ENCODE measurements around the gene OSBPL6. TPM values are rescaled to one million over a fixed set of nuclear protein-coding genes. Genes with fewer than 3 reads are reported as not detected.

Gene OSBPL6
- total and polyA plus RNA-seq, 2 donors (not counting 1 experiment from before 2014, with no cell fraction given): 0.06 TPM; not detected in 1

- no peaks in the 10 kb centered on the region for H3K79me2 ChIP-seq (ENCODE audit: control insufficient read depth, insufficient read depth, low read length)
- no peaks in the 10 kb centered on the region for H3K9me3 ChIP-seq (ENCODE audit: control extremely low read depth in 1 of 3, control insufficient read depth in 2 of 3, insufficient read depth in 1 of 3, low read length in 2 of 3)
- Mint-ChIP-seq H3K27me3 (peaks cover 47% of the 10 kb centered on the region), H3K4me3 (no peak overlapping the region), H3K4me1 (no peaks in the 10 kb centered on the region), H3K27ac (no peak overlapping the region), H3K9me3 (ENCODE audit: insufficient read depth) (no peaks in the 10 kb centered on the region)
- no peak overlapping the region for H2AFZ ChIP-seq (ENCODE audit: insufficient read depth, low read depth, low read length, poor library complexity, severe bottlenecking)
- H3K4me3 ChIP-seq (ENCODE audit: control extremely low read depth in 1 of 5, extremely low read depth in 1 of 5, insufficient read depth in 1 of 5, low read depth in 2 of 5, low read length in 4 of 5): no peak overlapping the region
- DNase-seq: no peak
- no peaks in the 10 kb centered on the region for H3K36me3 ChIP-seq (replicated peaks in 1 of 2; ENCODE audit: control extremely low read depth in 1 of 2, control insufficient read depth in 1 of 2, extremely low read depth in 1 of 2, insufficient read depth in 2 of 2, low read length in 1 of 2)
- no peak for TF ChIP-seq EZH2 (IDR thresholded peaks at IDR 0.05; ENCODE audit: borderline replicate concordance, insufficient read depth, low read depth, low read length, poor library complexity, severe bottlenecking)
- TF ChIP-seq, protein P1, sequence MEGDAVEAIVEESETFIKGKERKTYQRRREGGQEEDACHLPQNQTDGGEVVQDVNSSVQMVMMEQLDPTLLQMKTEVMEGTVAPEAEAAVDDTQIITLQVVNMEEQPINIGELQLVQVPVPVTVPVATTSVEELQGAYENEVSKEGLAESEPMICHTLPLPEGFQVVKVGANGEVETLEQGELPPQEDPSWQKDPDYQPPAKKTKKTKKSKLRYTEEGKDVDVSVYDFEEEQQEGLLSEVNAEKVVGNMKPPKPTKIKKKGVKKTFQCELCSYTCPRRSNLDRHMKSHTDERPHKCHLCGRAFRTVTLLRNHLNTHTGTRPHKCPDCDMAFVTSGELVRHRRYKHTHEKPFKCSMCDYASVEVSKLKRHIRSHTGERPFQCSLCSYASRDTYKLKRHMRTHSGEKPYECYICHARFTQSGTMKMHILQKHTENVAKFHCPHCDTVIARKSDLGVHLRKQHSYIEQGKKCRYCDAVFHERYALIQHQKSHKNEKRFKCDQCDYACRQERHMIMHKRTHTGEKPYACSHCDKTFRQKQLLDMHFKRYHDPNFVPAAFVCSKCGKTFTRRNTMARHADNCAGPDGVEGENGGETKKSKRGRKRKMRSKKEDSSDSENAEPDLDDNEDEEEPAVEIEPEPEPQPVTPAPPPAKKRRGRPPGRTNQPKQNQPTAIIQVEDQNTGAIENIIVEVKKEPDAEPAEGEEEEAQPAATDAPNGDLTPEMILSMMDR (IDR thresholded peaks at IDR 0.05): no peak
- H3K27ac ChIP-seq (ENCODE audit: low read length in 2 of 2): no peak overlapping the region
- no peaks in the 10 kb centered on the region for H4K20me1 ChIP-seq (ENCODE audit: control insufficient read depth, insufficient read depth, low read length, poor library complexity, severe bottlenecking)
- no peaks in the 10 kb centered on the region for H3K27me3 ChIP-seq (replicated peaks in 1 of 4; ENCODE audit: control extremely low read depth in 1 of 4, control insufficient read depth in 3 of 4, insufficient read depth in 4 of 4, low read length in 3 of 4)
- no peak for ATAC-seq (ENCODE audit: low read depth)
- H3K4me2 ChIP-seq (replicated peaks; ENCODE audit: low read depth, low read length, poor library complexity, severe bottlenecking): no peak overlapping the region
- H3K4me1 ChIP-seq (ENCODE audit: control insufficient read depth in 2 of 2, insufficient read depth in 2 of 2, low read length in 2 of 2): no peaks in the 10 kb centered on the region
- ChIA-PET CTCF (no interaction called here), POLR2A (no interaction called here)
- H3K9ac ChIP-seq (ENCODE audit: low read length): no peak overlapping the region
- intact Hi-C loops (cut with micrococcal nuclease): no loop called here
- WGBS (ENCODE audit: insufficient coverage): no CpG with 5 or more reads among the region's 3 CpGs
Measured at GRCh38 chr2:178208817-178209216, 14.5 kb downstream of the OSBPL6 start.

- Mint-ChIP-seq H3K27ac (no peak overlapping the region), H3K27me3 (peaks cover 52% of the 10 kb centered on the region), H3K9me3 (ENCODE audit: insufficient read depth) (no peaks in the 10 kb centered on the region), H3K4me1 (no peaks in the 10 kb centered on the region), H3K4me3 (no peak overlapping the region)
- Histone ChIP-seq H3K27ac (ENCODE audit: low read length in 2 of 2) (no peak overlapping the region), H3K4me2 (replicated peaks; ENCODE audit: low read depth, low read length, poor library complexity, severe bottlenecking) (no peak overlapping the region), H4K20me1 (ENCODE audit: control insufficient read depth, insufficient read depth, low read length, poor library complexity, severe bottlenecking) (no peaks in the 10 kb centered on the region), H3K4me1 (ENCODE audit: control insufficient read depth in 2 of 2, insufficient read depth in 2 of 2, low read length in 2 of 2) (no peaks in the 10 kb centered on the region), H3K27me3 (replicated peaks in 1 of 4; ENCODE audit: control extremely low read depth in 1 of 4, control insufficient read depth in 3 of 4, insufficient read depth in 4 of 4, low read length in 3 of 4) (no peaks in the 10 kb centered on the region), H2AFZ (ENCODE audit: insufficient read depth, low read depth, low read length, poor library complexity, severe bottlenecking) (no peak overlapping the region), H3K79me2 (ENCODE audit: control insufficient read depth, insufficient read depth, low read length) (no peaks in the 10 kb centered on the region), H3K4me3 (ENCODE audit: control extremely low read depth in 1 of 5, extremely low read depth in 1 of 5, insufficient read depth in 1 of 5, low read depth in 2 of 5, low read length in 4 of 5) (no peak overlapping the region), H3K36me3 (replicated peaks in 1 of 2; ENCODE audit: control extremely low read depth in 1 of 2, control insufficient read depth in 1 of 2, extremely low read depth in 1 of 2, insufficient read depth in 2 of 2, low read length in 1 of 2) (no peaks in the 10 kb centered on the region), H3K9ac (ENCODE audit: low read length) (no peak overlapping the region), H3K9me3 (ENCODE audit: control extremely low read depth in 1 of 3, control insufficient read depth in 2 of 3, insufficient read depth in 1 of 3, low read length in 2 of 3) (no peaks in the 10 kb centered on the region)
- intact Hi-C loops (cut with micrococcal nuclease): no loop called here
- 97% methylated on average over 2 of the region's 3 CpGs for WGBS (ENCODE audit: insufficient coverage)
- POLR2A ChIA-PET: no interaction called here
- TF ChIP-seq, protein P1 (IDR thresholded peaks at IDR 0.05): no peak
- no peak for TF ChIP-seq EZH2 (IDR thresholded peaks at IDR 0.05; ENCODE audit: borderline replicate concordance, insufficient read depth, low read depth, low read length, poor library complexity, severe bottlenecking)
- ATAC-seq (ENCODE audit: low read depth): no peak
- DNase-seq: no peak
- CTCF ChIA-PET: no interaction called here
Measured at GRCh38 chr2:178211460-178211859, 17.1 kb downstream of the OSBPL6 start.
